Right cardiac atrium (tissue), 5 donors: Measurements from ENCODE around the gene SSC5D. TPM values are rescaled to one million over a fixed set of nuclear protein-coding genes. Genes with fewer than 3 reads are reported as not detected.
A peak's percentile ranks its signal among the peaks of the same experiment; 100 is the strongest.
"Not testable (repeated sequence)": the region's sequence is repeated elsewhere in the genome, so short reads cannot be mapped to it uniquely, and the experiment has no call there.

Experiments used
- ATAC-seq, 2 donors: fragments of 200-7000 bp; cut with Tn5 transposase; one replicate each; pipeline versions ENCODE4 v1.8.0 to v1.9.1; 2020; ENCODE audit warnings: moderate library complexity in 2 of 2, mild to moderate bottlenecking in 1 of 2
- DNase-seq, 3 donors: peaks; one replicate each; pipeline ENCODE4 v3.0.0-alpha.2; 2020
- H3K27ac ChIP-seq: one replicate; pipeline ENCODE4 v1.5.1; 2013; ENCODE audit warnings: mild to moderate bottlenecking, low read length, control low read depth, moderate library complexity
- H3K27me3 ChIP-seq: one replicate; pipeline ENCODE4 v1.6.1; 2013; ENCODE audit not compliant: control insufficient read depth, insufficient read depth
- H3K4me1 ChIP-seq: one replicate; pipeline ENCODE4 v1.6.1; 2013; ENCODE audit warnings: low read length; ENCODE audit not compliant: control insufficient read depth, insufficient read depth
- H3K4me3 ChIP-seq: one replicate; pipeline ENCODE4 v1.5.1; 2013; ENCODE audit warnings: low read length, control low read depth
- H3K9me3 ChIP-seq: one replicate; pipeline ENCODE4 v1.6.1; 2013; ENCODE audit warnings: low read length; ENCODE audit not compliant: control insufficient read depth
- WGBS: extraction: QIAGEN DNeasy Blood & Tissue Kit; methylation state at CpG from one replicate; pipeline ENCODE4 v1.1.7; 2013; 5-methylcytosine and 5-hydroxymethylcytosine counted together
- intact Hi-C, 4 donors: fragments of 100-400 bp; cut with DNase I; formaldehyde crosslinking; loops; one replicate each; pipeline versions ENCODE4 v1.11.0 to v1.14.0; 2022 to 2023
- polyA plus RNA-seq: library from polyadenylated mRNA; stranded (reverse); fragments of 200-250 nt; gene quantifications from one replicate; pipeline ENCODE4 v1.2.3, GENCODE V29; 2013
- total RNA-seq, 4 donors: library from RNA; stranded (reverse); fragmentation: NEBNext Ultra II Directional; extraction: Animal tissue kit (Norgen Biotek cat#: 25700); gene quantifications; one replicate each; pipeline ENCODE4 v1.2.1, GENCODE V29; 2021
- donor health status: healthy with polysubstance abuse.
- donor health status: DM: no; HTN: yes; CAD: no.
- donor health status: DM: no; HTN: no; CAD: no.
- donor health status: DM: no; HTN: yes; CAD: no; lungs with severe emphysema.
- donor health status: DM: yes; HTN: yes; CAD: no.

SSC5D gene
- total and polyA plus RNA-seq, 5 donors = 4.4 to 10.2 (median 7.3) TPM

DNA sequence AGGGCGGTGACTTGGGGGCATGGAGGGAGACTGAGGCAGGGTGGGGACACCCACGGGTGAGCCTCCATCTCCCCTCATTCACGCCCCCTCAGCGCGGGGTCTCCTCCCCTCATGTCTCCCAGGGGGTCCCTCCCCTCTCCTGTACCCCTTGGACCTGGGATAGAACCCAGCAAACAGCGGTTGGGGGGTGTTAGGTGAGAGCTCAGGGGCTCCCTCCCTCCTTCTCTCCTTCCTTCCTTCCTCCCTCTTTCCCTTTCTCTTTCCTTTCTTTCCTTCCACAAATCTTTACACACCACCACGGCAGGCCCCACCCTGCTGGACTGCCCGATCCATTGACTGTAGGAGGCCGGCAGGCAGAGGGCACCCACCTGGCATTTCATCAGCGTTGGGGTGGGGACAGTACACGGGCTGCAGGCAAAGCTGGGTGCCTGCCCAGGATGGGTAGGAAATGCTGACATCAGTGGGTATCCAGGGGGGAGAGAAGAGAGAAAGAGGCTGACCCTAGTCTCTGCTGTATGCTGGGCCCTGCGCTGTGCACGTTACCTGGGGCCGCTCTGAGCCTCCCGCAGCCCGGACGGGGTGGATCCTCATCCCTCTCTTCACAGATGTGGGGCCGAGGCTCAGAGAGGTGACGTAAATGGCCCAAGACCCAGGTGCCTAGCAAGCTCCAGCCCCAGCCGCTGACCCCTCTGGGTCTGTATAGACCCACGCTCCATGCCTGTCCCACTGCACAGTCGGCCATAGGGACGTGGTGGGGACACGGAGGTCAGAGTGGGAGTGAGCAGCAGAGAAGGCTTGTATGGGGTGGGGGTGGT is 3.5 kb downstream of the SSC5D start:
- Histone ChIP-seq H3K9me3 (no peaks in the 10 kb centered on the region), H3K27me3 (no peaks in the 10 kb centered on the region), H3K27ac (no peak overlapping the region), H3K4me3 (no peak overlapping the region), H3K4me1 (peaks cover 2% of the 10 kb centered on the region)
- intact Hi-C loops = no loop called here
- WGBS = 70% methylated on average over 24 of the region's 24 CpGs
- ATAC-seq = no peak
- DNase-seq = peak in 1 of 3 donors; percentile 55

GRCh38 chr19:55492362-55492944 is 4.2 kb downstream of the SSC5D start:
- ATAC-seq (no peak), DNase-seq (peak in 1 of 3 donors; percentile 26)
- H3K27me3 ChIP-seq = no peaks in the 10 kb centered on the region
- H3K4me1 ChIP-seq = no peaks in the 10 kb centered on the region
- H3K27ac ChIP-seq = no peak overlapping the region
- H3K4me3 ChIP-seq = no peak overlapping the region
- intact Hi-C loops = no loop called here
- no peaks in the 10 kb centered on the region for H3K9me3 ChIP-seq
- WGBS = 50% methylated on average over 12 of the region's 12 CpGs

DNA sequence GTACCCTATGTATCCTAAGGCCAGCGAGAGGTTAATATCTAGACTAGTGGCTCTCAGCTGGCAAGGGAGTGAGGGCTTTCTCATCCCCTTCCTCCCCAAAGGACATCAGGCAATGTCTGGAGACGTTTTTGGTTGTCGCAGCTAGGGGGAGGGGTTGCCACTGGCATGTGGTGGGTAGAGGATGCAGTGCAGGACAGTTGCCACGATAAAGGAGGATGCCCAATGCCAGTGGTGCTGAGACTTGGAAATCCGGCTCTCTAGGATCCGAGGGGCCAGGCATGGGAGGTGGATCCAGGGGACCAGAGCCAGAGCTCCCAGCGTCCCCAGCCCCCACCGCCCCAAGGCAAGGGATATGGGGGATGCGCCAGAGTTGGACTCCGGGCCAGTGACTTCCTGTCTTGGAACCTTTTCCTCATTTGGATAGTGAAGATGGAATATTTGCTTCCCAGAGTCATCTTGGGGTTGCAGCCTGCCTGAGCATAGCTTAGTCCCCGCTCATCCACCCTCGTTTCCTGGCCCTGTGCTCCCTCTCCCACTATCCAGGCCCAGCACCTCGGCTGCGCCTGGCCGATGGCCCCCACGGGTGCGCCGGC is 4.9 kb downstream of the SSC5D start:
- 24% methylated on average over 18 of the region's 18 CpGs for WGBS
- Histone ChIP-seq H3K4me1 (no peaks in the 10 kb centered on the region), H3K27me3 (no peaks in the 10 kb centered on the region), H3K4me3 (peak overlapping the region; percentile 8), H3K9me3 (no peaks in the 10 kb centered on the region), H3K27ac (peak overlapping the region; percentile 58)
- DNase-seq (peak in 2 of 3 donors; percentile 72 to 76), ATAC-seq (peak; percentile 9 to 10)
- intact Hi-C loops = no loop called here

DNA sequence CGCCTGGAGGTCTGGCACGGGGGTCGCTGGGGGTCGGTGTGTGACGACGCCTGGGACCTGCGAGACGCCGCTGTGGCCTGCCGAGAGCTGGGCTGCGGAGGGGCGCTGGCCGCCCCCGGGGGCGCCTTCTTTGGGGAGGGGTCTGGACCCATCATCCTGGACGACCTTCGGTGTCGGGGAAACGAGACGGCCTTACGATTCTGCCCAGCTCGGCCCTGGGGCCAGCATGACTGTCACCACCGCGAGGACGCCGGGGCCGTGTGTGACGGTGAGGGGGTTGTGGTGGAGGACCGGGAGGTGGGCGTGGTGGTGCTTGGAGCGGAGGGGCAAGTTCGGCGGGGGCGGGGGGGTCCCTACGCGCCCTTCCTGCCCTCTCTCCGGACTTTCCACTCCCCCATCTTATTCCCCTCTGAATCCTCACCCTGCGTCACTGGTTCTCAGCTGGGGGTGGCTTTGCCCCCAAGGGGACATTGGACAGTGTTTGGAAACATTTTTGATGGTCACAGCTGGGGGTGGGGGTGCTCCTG is 5.5 kb downstream of the SSC5D start:
- 26% methylated on average over 37 of the region's 38 CpGs for WGBS
- Histone ChIP-seq H3K4me3 (peak overlapping the region; percentile 8), H3K4me1 (no peaks in the 10 kb centered on the region), H3K9me3 (no peaks in the 10 kb centered on the region), H3K27ac (peak overlapping the region; percentile 58), H3K27me3 (no peaks in the 10 kb centered on the region)
- intact Hi-C loops = no loop called here
- DNase-seq = peak; percentile 49 to 69 (median 60)
- ATAC-seq = peak in 1 of 2 donors; percentile 10

- intact Hi-C loops = no loop called here
- Histone ChIP-seq H3K9me3 (no peaks in the 10 kb centered on the region), H3K27me3 (no peaks in the 10 kb centered on the region), H3K4me1 (no peaks in the 10 kb centered on the region), H3K27ac (peak overlapping the region; percentile 46), H3K4me3 (peak overlapping the region; percentile 8)
- WGBS = 24% methylated on average over 22 of the region's 22 CpGs
- DNase-seq (peak; percentile 82 to 88 (median 88)), ATAC-seq (peak; percentile 66 to 84)
These were observed 6.0 kb downstream of the SSC5D start for GRCh38 chr19:55494172-55494761.

GRCh38 chr19:55495646-55496349 is 7.6 kb downstream of the SSC5D start:
- DNase-seq = peak in 1 of 3 donors; percentile 33
- no peak overlapping the region for H3K27ac ChIP-seq
- intact Hi-C loops = no loop called here
- no peaks in the 10 kb centered on the region for H3K27me3 ChIP-seq
- no peaks in the 10 kb centered on the region for H3K9me3 ChIP-seq
- H3K4me3 ChIP-seq = no peak overlapping the region
- 76% methylated on average over 11 of the region's 11 CpGs for WGBS
- H3K4me1 ChIP-seq = no peaks in the 10 kb centered on the region
- no peak for ATAC-seq

- ATAC-seq, H3K4me3 ChIP-seq, H3K27me3 ChIP-seq, H3K4me1 ChIP-seq, H3K9me3 ChIP-seq, H3K27ac ChIP-seq, intact Hi-C loops: not testable (repeated sequence)
- peak in 1 of 3 donors; percentile 2 for DNase-seq
- WGBS = 82% methylated on average over 10 of the region's 10 CpGs
These were observed 8.6 kb downstream of the SSC5D start for GRCh38 chr19:55496820-55497219.

DNA sequence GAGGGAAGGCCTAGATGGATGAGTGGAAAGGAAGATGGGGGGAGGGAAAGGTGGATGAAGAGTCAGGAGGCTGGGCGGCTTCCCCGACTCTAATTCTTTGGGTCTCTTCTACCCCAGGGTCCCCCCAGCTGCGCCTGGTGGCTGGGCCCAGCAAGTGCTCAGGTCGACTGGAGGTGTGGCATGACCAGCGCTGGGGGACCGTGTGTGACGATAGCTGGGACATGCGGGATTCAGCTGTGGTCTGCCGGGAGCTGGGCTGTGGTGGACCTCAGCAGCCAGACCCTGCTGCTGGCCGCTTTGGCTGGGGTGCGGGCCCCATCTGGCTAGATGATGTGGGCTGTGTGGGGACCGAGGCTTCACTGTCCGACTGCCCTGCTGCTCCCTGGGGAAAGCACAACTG is 9.5 kb downstream of the SSC5D start:
- no peaks in the 10 kb centered on the region for H3K4me1 ChIP-seq
- peak in 1 of 3 donors; percentile 22 for DNase-seq
- H3K27me3 ChIP-seq = no peaks in the 10 kb centered on the region
- WGBS = 83% methylated on average over 13 of the region's 13 CpGs
- ATAC-seq = no peak
- no peak overlapping the region for H3K27ac ChIP-seq
- no peak overlapping the region for H3K4me3 ChIP-seq
- intact Hi-C loops = no loop called here
- H3K9me3 ChIP-seq = no peaks in the 10 kb centered on the region

- no peak overlapping the region for H3K4me3 ChIP-seq
- no peaks in the 10 kb centered on the region for H3K4me1 ChIP-seq
- no peaks in the 10 kb centered on the region for H3K27me3 ChIP-seq
- DNase-seq (no peak), ATAC-seq (no peak)
- no peak overlapping the region for H3K27ac ChIP-seq
- intact Hi-C loops = no loop called here
- WGBS = 39% methylated on average over 2 of the region's 2 CpGs
- H3K9me3 ChIP-seq = no peaks in the 10 kb centered on the region
These were observed 10.1 kb downstream of the SSC5D start for GRCh38 chr19:55498246-55498840.

GRCh38 chr19:55500368-55500952 is 12.2 kb downstream of the SSC5D start:
- WGBS = 94% methylated on average over 26 of the region's 26 CpGs
- H3K27me3 ChIP-seq = no peaks in the 10 kb centered on the region
- H3K4me3 ChIP-seq = no peak overlapping the region
- intact Hi-C loops = loop anchor here in 3 of 4 donors (5.0 to 10.0 kb wide), 2 partner anchors 33 to 356 kb away; partner anchors contain the start of gene TNNT1 (in 1 of the 3)
- H3K9me3 ChIP-seq = no peaks in the 10 kb centered on the region
- peak in 2 of 3 donors; percentile 43 to 53 for DNase-seq
- no peak for ATAC-seq
- H3K27ac ChIP-seq = no peak overlapping the region
- no peaks in the 10 kb centered on the region for H3K4me1 ChIP-seq
